Measurements from ENCODE around the gene TPP1.

DNA sequence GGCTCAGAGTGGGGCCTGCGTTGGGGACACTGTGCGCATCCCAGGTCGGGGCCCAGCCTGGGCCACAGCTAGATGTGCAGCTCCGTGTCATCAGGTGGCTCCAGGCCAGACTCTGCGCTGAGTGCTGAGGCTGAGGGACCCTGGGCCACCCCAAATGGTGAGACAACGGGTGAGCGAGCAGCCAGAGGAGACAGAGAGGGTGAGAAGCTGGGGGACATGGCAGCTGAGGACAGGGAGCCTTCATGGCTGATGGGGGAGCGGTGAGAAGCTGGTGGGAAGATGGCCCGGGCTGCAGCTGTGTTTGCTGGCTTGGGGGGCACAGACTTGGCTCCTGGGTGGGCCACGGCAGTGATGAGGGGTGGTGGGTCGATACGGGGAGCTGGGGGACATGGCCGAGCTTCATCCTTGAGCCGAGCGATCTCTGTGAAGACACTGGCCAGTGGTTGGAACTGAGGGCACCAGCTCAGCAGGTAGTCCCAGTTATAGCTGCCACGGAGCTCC, 2.5 kb upstream of the TPP1 start:
- TF ChIP-seq, protein P1, sequence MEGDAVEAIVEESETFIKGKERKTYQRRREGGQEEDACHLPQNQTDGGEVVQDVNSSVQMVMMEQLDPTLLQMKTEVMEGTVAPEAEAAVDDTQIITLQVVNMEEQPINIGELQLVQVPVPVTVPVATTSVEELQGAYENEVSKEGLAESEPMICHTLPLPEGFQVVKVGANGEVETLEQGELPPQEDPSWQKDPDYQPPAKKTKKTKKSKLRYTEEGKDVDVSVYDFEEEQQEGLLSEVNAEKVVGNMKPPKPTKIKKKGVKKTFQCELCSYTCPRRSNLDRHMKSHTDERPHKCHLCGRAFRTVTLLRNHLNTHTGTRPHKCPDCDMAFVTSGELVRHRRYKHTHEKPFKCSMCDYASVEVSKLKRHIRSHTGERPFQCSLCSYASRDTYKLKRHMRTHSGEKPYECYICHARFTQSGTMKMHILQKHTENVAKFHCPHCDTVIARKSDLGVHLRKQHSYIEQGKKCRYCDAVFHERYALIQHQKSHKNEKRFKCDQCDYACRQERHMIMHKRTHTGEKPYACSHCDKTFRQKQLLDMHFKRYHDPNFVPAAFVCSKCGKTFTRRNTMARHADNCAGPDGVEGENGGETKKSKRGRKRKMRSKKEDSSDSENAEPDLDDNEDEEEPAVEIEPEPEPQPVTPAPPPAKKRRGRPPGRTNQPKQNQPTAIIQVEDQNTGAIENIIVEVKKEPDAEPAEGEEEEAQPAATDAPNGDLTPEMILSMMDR (IDR thresholded peaks at IDR 0.05 in 2 of 3, conservative IDR thresholded peaks at IDR 0.05 in 1 of 3; ENCODE audit: insufficient read depth in 2 of 3, low read depth in 1 of 3, low read length in 3 of 3), result no peak
- TF ChIP-seq HDAC1 (IDR thresholded peaks at IDR 0.05) (no peak), NR3C1 (CRISPR knock-in tag; IDR thresholded peaks at IDR 0.05) (no peak), ZNF263 (CRISPR knock-in tag; IDR thresholded peaks at IDR 0.05; ENCODE audit: borderline replicate concordance) (no peak), ZFP36 (IDR thresholded peaks at IDR 0.05; ENCODE audit: low read depth, low read length, partially characterized antibody) (no peak), HNRNPH1 (optimal IDR thresholded peaks at IDR 0.05; ENCODE audit: low read depth, low read length) (no peak), SP1 (CRISPR knock-in tag; IDR thresholded peaks at IDR 0.05) (no peak), ZNF175 (CRISPR knock-in tag; IDR thresholded peaks at IDR 0.05; ENCODE audit: low read depth) (no peak), SMC3 (conservative IDR thresholded peaks at IDR 0.05; ENCODE audit: insufficient read depth, low read depth, low read length) (no peak)
- TF ChIP-seq, protein P2, sequence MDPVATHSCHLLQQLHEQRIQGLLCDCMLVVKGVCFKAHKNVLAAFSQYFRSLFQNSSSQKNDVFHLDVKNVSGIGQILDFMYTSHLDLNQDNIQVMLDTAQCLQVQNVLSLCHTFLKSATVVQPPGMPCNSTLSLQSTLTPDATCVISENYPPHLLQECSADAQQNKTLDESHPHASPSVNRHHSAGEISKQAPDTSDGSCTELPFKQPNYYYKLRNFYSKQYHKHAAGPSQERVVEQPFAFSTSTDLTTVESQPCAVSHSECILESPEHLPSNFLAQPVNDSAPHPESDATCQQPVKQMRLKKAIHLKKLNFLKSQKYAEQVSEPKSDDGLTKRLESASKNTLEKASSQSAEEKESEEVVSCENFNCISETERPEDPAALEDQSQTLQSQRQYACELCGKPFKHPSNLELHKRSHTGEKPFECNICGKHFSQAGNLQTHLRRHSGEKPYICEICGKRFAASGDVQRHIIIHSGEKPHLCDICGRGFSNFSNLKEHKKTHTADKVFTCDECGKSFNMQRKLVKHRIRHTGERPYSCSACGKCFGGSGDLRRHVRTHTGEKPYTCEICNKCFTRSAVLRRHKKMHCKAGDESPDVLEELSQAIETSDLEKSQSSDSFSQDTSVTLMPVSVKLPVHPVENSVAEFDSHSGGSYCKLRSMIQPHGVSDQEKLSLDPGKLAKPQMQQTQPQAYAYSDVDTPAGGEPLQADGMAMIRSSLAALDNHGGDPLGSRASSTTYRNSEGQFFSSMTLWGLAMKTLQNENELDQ (CRISPR knock-in tag; IDR thresholded peaks at IDR 0.05; ENCODE audit: borderline replicate concordance), result no peak
- TF ChIP-seq, protein P3, sequence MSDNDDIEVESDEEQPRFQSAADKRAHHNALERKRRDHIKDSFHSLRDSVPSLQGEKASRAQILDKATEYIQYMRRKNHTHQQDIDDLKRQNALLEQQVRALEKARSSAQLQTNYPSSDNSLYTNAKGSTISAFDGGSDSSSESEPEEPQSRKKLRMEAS (CRISPR knock-in tag; IDR thresholded peaks at IDR 0.05), result no peak

Data from K562 (cell line).